Bronchial epithelial cell (primary cell): ENCODE measurements around the gene ADARB2. TPM values are rescaled to one million over a fixed set of nuclear protein-coding genes. Genes with fewer than 3 reads are reported as not detected.

ENCODE experiments used
- DNase-seq: peaks from one replicate; pipeline ENCODE4 v3.0.0-alpha.2; 2010; ENCODE audit warnings: low read depth
- FAIRE-seq: peaks from 2 replicates; lab custom pipeline; 2011; peaks lifted over from hg19 to GRCh38; lab: Jason Lieb, UNC
- H3K27me3 ChIP-seq: 2 replicates; pipeline ENCODE4 v1.5.1; 2011; ENCODE audit warnings: low read length; ENCODE audit not compliant: control insufficient read depth, insufficient read depth
- H3K36me3 ChIP-seq: 2 replicates; pipeline ENCODE4 v1.5.1; 2011; ENCODE audit warnings: low read length; ENCODE audit not compliant: control insufficient read depth, insufficient read depth
- H3K4me3 ChIP-seq: 2 replicates; pipeline ENCODE4 v1.5.1; 2011; ENCODE audit warnings: mild to moderate bottlenecking, low read depth, low read length, control low read depth
- CTCF ChIP-seq: IDR thresholded peaks from 2 replicates; pipeline ENCODE4 v1.5.1; 2011; ENCODE audit warnings: mild to moderate bottlenecking, moderate library complexity, low read length, control low read depth, inconsistent platforms; ENCODE audit not compliant: insufficient read depth, severe bottlenecking
- total RNA-seq: library from RNA; depleted of rRNA; stranded (reverse); fragments of >200 nt; gene quantifications from 2 replicates; pipeline ENCODE4 v1.2.1, GENCODE V29; 2014

ADARB2 gene
- total RNA-seq, 1 donor from 2014 or later = not detected

- H3K27me3 ChIP-seq = no peaks in the 10 kb centered on the region
- FAIRE-seq = no peak
- no peaks in the 10 kb centered on the region for H3K36me3 ChIP-seq
Observed at GRCh38 chr10:1295756-1296480, 441.4 kb downstream of the ADARB2 start.

GRCh38 chr10:1294748-1295147 lies 442.6 kb downstream of the ADARB2 start:
- Histone ChIP-seq H3K36me3 (no peaks in the 10 kb centered on the region), H3K27me3 (no peaks in the 10 kb centered on the region), H3K4me3 (no peak overlapping the region)
- DNase-seq (no peak), FAIRE-seq (no peak)
- TF ChIP-seq CTCF = no peak

More at GRCh38 chr10:1295756-1296480, 441.4 kb downstream of the ADARB2 start:
- H3K4me3 ChIP-seq = no peak overlapping the region
- no peak for DNase-seq
- no peak for TF ChIP-seq CTCF

DNA sequence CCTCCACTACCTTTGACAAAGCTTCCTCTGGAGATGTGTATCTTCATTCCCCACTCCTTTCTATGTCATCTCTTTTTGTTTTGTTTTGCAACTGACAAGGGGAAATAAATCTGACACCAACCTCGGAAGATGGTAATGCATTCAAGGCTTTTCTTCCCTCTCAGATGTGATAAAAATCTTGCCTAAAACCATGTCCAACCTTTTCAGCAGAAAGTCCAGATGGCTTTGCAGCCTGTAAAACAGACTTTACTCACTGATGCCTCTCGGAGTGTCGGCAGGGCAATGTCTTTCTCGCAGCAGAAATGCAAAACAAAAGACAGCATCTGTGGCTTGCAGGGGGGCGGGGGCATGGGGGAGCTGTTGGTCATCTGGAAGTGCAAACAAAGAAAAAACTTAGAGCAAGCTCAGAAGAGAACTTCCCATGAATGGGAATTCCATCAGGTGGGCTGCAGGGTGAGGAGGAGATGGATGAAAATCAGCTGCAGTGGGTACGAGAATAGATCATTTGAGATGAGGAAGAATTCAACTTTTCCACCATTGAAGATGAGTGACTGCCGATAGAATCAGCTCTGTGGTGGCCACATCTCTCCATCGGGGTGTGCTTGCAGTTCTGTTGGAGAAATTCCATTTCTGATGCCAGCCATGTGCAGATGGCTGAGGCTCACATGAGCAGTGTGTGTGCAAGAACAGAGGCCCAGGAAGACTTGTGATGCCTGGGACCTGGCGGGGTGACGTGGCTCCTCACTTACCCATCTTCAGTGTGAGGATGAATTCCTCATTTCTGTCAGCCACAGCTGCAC lies 443.5 kb downstream of the ADARB2 start:
- DNase-seq = no peak
- no peak for TF ChIP-seq CTCF
- H3K36me3 ChIP-seq = no peaks in the 10 kb centered on the region
- no peak for FAIRE-seq
- H3K27me3 ChIP-seq = no peaks in the 10 kb centered on the region
- H3K4me3 ChIP-seq = no peak overlapping the region

GRCh38 chr10:1293157-1293556 lies 444.2 kb downstream of the ADARB2 start:
- no peak for FAIRE-seq
- H3K4me3 ChIP-seq = no peak overlapping the region

GRCh38 chr10:1292611-1293031 lies 444.7 kb downstream of the ADARB2 start:
- TF ChIP-seq CTCF = no peak
- Histone ChIP-seq H3K27me3 (no peaks in the 10 kb centered on the region), H3K4me3 (no peak overlapping the region), H3K36me3 (no peaks in the 10 kb centered on the region)
- FAIRE-seq = no peak
- DNase-seq = no peak

More at GRCh38 chr10:1293157-1293556, 444.2 kb downstream of the ADARB2 start:
- H3K36me3 ChIP-seq = no peaks in the 10 kb centered on the region
- TF ChIP-seq CTCF = no peak
- no peaks in the 10 kb centered on the region for H3K27me3 ChIP-seq
- DNase-seq = no peak
